Glutamatergic neuron (in vitro differentiated cells): ENCODE data around the gene GSTO2. TPM values are rescaled to one million over a fixed set of nuclear protein-coding genes. Genes with fewer than 3 reads are reported as not detected.
A peak's percentile ranks its signal among the peaks of the same experiment; 100 is the strongest.

Source experiments
- DNase-seq: peaks from one replicate; pipeline ENCODE4 v3.0.0; 2022
- H3K27ac Mint-ChIP-seq: one replicate; pipeline ENCODE4 v1.8.0; 2020; ENCODE audit warnings: mild to moderate bottlenecking, mixed read lengths, inconsistent platforms; ENCODE audit not compliant: unreplicated experiment
- H3K27me3 Mint-ChIP-seq: one replicate; pipeline ENCODE4 v1.8.0; 2020; ENCODE audit warnings: mild to moderate bottlenecking, moderate library complexity, mixed read lengths, inconsistent platforms; ENCODE audit not compliant: unreplicated experiment
- H3K36me3 Mint-ChIP-seq: one replicate; pipeline ENCODE4 v1.8.0; 2020; ENCODE audit warnings: mild to moderate bottlenecking, mixed read lengths, inconsistent platforms; ENCODE audit not compliant: unreplicated experiment
- H3K4me1 Mint-ChIP-seq: one replicate; pipeline ENCODE4 v1.8.0; 2020; ENCODE audit warnings: mild to moderate bottlenecking, low read depth, mixed read lengths, inconsistent platforms; ENCODE audit not compliant: unreplicated experiment
- H3K4me3 Mint-ChIP-seq: one replicate; pipeline ENCODE4 v1.8.0; 2020; ENCODE audit warnings: mild to moderate bottlenecking, mixed read lengths, inconsistent platforms; ENCODE audit not compliant: unreplicated experiment
- H3K9me3 Mint-ChIP-seq: one replicate; pipeline ENCODE4 v1.8.0; 2020; ENCODE audit warnings: mild to moderate bottlenecking, moderate library complexity, mixed read lengths, inconsistent platforms; ENCODE audit not compliant: unreplicated experiment
- total RNA-seq: library from RNA; stranded (reverse); fragmentation: NEBNext Ultra II Directional; extraction: Animal tissue kit (Norgen Biotek cat#: 25700); gene quantifications from one replicate; pipeline ENCODE4 v1.2.1, GENCODE V29; 2021; ENCODE audit not compliant: unreplicated experiment
- TF ChIP-seq, protein P1 (sequence below): fragments of 200-600 bp; sonication (generic); IDR thresholded peaks from one replicate; pipeline ENCODE4 v1.5.0; 2021; ENCODE audit not compliant: partially characterized antibody, unreplicated experiment

The GSTO2 gene
- total RNA-seq, 1 donor from 2014 or later = 2.0 TPM

DNA sequence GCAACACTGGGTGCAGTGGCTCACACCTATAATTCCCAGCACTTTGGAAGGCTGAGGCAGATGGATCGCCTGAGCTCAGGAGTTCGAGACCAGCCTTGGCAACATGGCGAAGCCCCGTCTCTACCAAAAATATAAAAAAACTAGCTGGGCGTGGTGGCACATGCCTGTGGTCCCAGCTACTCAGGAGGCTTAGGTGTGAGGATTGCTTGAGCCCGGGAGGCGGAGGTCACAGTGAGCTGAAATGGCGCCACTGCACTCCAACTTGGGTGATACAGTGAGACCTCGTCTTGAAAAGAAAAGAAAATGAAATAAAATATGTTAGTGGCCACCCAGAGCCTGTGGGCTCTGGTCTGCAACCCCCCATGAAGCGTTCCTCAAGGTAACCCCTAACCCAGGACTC is 55.9 kb downstream of the GSTO2 start:
- H3K36me3 Mint-ChIP-seq = no peaks in the 10 kb centered on the region
- H3K27ac Mint-ChIP-seq = no peak overlapping the region
- no peak overlapping the region for H3K4me3 Mint-ChIP-seq
- peaks cover 55% of the 10 kb centered on the region for H3K4me1 Mint-ChIP-seq
- TF ChIP-seq, protein P1, sequence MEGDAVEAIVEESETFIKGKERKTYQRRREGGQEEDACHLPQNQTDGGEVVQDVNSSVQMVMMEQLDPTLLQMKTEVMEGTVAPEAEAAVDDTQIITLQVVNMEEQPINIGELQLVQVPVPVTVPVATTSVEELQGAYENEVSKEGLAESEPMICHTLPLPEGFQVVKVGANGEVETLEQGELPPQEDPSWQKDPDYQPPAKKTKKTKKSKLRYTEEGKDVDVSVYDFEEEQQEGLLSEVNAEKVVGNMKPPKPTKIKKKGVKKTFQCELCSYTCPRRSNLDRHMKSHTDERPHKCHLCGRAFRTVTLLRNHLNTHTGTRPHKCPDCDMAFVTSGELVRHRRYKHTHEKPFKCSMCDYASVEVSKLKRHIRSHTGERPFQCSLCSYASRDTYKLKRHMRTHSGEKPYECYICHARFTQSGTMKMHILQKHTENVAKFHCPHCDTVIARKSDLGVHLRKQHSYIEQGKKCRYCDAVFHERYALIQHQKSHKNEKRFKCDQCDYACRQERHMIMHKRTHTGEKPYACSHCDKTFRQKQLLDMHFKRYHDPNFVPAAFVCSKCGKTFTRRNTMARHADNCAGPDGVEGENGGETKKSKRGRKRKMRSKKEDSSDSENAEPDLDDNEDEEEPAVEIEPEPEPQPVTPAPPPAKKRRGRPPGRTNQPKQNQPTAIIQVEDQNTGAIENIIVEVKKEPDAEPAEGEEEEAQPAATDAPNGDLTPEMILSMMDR = no peak
- DNase-seq = no peak
- H3K27me3 Mint-ChIP-seq = peaks cover 15% of the 10 kb centered on the region
- peaks cover 17% of the 10 kb centered on the region for H3K9me3 Mint-ChIP-seq

- Mint-ChIP-seq H3K4me1 (peaks cover 55% of the 10 kb centered on the region), H3K9me3 (peaks cover 15% of the 10 kb centered on the region), H3K27ac (peak overlapping the region; percentile 98), H3K36me3 (no peaks in the 10 kb centered on the region), H3K27me3 (peaks cover 11% of the 10 kb centered on the region), H3K4me3 (peak overlapping the region; percentile 75)
- DNase-seq = no peak
- TF ChIP-seq, protein P1 = no peak
These were observed 56.8 kb downstream of the GSTO2 start for GRCh38 chr10:104325436-104326435.

DNA sequence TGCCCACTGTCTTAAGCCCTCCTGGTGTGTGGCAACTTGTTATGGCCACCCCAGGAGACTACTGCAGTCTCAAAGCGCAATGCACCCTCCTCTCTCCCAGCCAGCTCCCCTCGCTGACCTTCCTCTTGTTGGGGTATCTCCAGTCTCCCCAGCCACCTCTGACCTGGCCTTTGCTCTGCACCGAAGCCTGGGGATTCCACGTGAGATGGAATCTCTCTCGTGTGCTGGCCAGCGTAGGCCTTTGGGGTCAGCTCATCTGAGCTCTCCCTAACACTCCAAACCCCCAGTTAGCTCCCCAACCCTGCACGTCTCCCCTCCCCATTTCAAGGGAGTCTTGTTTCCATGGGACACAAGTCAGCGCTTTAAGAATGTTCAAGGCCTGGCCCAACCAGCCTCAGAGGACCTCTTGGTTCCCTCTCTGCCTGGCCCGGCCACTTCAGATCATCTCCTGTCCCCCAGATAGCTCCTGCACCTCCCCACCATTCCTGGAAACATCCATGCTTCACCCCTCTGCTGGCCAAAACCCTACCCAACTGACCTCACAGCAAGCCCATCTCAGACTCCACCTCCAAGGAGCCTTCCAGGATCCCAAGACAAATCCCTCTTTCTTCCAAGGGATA is 58.1 kb downstream of the GSTO2 start:
- Mint-ChIP-seq H3K4me3 (peak overlapping the region; percentile 80), H3K36me3 (no peaks in the 10 kb centered on the region), H3K9me3 (peaks cover 16% of the 10 kb centered on the region), H3K27ac (peak overlapping the region; percentile 98), H3K4me1 (peaks cover 61% of the 10 kb centered on the region), H3K27me3 (peaks cover 10% of the 10 kb centered on the region)
- DNase-seq = no peak
- TF ChIP-seq, protein P1 = no peak

- no peak for DNase-seq
These were observed 59.0 kb downstream of the GSTO2 start for GRCh38 chr10:104327745-104328645.

More at GRCh38 chr10:104327745-104328645, 59.0 kb downstream of the GSTO2 start:
- no peaks in the 10 kb centered on the region for H3K36me3 Mint-ChIP-seq
- peak overlapping the region; percentile 80 for H3K4me3 Mint-ChIP-seq
- TF ChIP-seq, protein P1 = no peak
- H3K27ac Mint-ChIP-seq = peak overlapping the region; percentile 98
- H3K4me1 Mint-ChIP-seq = peaks cover 58% of the 10 kb centered on the region
- H3K9me3 Mint-ChIP-seq = peaks cover 16% of the 10 kb centered on the region
- H3K27me3 Mint-ChIP-seq = peaks cover 9% of the 10 kb centered on the region
